ENCODE measurements around the gene SPON2. TPM values are rescaled to one million over a fixed set of nuclear protein-coding genes. Genes with fewer than 3 reads are reported as not detected.

The SPON2 gene
- 9.7 and 10.9 TPM in 2 replicates for total RNA-seq

GRCh38 chr4:1172228-1172851 is at the start of gene SPON2:
TSS of gene SPON2 (minus strand) at chr4:1172583.
- Histone ChIP-seq H3K4me3 (ENCODE audit: low read depth, low read length) (peak within 1 kb of the TSS; percentile 37), H3K36me3 (ENCODE audit: control insufficient read depth, insufficient read depth, low read length) (no peaks in the 10 kb centered on the region), H3K27me3 (ENCODE audit: control insufficient read depth, insufficient read depth, low read length) (peaks cover 58% of the 10 kb centered on the region)
- TF ChIP-seq, protein P1, sequence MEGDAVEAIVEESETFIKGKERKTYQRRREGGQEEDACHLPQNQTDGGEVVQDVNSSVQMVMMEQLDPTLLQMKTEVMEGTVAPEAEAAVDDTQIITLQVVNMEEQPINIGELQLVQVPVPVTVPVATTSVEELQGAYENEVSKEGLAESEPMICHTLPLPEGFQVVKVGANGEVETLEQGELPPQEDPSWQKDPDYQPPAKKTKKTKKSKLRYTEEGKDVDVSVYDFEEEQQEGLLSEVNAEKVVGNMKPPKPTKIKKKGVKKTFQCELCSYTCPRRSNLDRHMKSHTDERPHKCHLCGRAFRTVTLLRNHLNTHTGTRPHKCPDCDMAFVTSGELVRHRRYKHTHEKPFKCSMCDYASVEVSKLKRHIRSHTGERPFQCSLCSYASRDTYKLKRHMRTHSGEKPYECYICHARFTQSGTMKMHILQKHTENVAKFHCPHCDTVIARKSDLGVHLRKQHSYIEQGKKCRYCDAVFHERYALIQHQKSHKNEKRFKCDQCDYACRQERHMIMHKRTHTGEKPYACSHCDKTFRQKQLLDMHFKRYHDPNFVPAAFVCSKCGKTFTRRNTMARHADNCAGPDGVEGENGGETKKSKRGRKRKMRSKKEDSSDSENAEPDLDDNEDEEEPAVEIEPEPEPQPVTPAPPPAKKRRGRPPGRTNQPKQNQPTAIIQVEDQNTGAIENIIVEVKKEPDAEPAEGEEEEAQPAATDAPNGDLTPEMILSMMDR (IDR thresholded peaks at IDR 0.05; ENCODE audit: insufficient read depth, low read length, poor library complexity, severe bottlenecking) = no peak
- no peak for DNase-seq (ENCODE audit: low read depth)

GRCh38 chr4:1221155-1221870 is 48.9 kb upstream of the SPON2 start:
- peaks cover under 1% of the 10 kb centered on the region for H3K36me3 ChIP-seq (ENCODE audit: control insufficient read depth, insufficient read depth, low read length)
- no peak overlapping the region for H3K4me3 ChIP-seq (ENCODE audit: low read depth, low read length)
- DNase-seq (ENCODE audit: low read depth) = no peak
- TF ChIP-seq, protein P1 (IDR thresholded peaks at IDR 0.05; ENCODE audit: insufficient read depth, low read length, poor library complexity, severe bottlenecking) = no peak
- H3K27me3 ChIP-seq (ENCODE audit: control insufficient read depth, insufficient read depth, low read length) = no peaks in the 10 kb centered on the region

DNA sequence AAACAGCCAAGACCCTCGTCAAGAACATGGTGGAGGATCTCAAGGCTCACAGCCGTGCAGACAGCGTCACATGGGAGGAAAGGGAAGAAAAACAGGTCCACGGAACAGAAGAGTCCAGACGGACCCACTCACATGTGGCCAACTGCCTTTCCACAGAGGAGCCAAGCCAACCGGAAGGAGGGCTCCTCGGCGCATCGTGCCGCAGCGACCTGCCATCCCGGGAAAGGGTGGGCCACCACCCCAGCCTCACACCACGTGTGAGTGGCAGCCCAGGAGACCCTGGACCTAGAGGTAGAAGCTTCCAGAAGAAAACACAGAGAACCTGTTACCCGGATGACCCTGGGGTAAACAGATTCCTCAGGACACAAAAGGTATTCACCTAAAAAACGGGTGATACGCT is 48.2 kb upstream of the SPON2 start:
- Histone ChIP-seq H3K4me3 (ENCODE audit: low read depth, low read length) (no peak overlapping the region), H3K27me3 (ENCODE audit: control insufficient read depth, insufficient read depth, low read length) (no peaks in the 10 kb centered on the region), H3K36me3 (ENCODE audit: control insufficient read depth, insufficient read depth, low read length) (peaks cover 2% of the 10 kb centered on the region)
- no peak for DNase-seq (ENCODE audit: low read depth)
- TF ChIP-seq, protein P1 (IDR thresholded peaks at IDR 0.05; ENCODE audit: insufficient read depth, low read length, poor library complexity, severe bottlenecking) = no peak

DNA sequence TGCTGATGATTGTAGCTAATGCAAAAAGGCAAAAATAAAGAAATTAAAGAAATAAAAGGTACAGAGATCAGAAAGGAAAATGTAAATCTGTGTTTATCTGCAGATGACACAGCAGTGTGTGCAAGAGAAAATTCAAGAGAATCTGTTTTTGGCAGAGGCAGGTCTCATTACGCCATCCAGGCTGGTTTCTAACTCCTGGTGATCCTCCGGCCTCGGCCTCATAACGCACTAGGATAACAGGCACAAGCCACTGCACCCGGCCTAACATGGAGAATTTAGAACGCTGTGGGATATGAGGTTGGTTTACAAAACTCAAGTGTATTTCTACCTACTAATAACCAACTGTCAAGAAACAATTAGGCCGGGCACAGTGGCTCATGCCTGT is 47.2 kb upstream of the SPON2 start:
- Histone ChIP-seq H3K36me3 (ENCODE audit: control insufficient read depth, insufficient read depth, low read length) (peaks cover 2% of the 10 kb centered on the region), H3K27me3 (ENCODE audit: control insufficient read depth, insufficient read depth, low read length) (no peaks in the 10 kb centered on the region), H3K4me3 (ENCODE audit: low read depth, low read length) (no peak overlapping the region)
- TF ChIP-seq, protein P1 (IDR thresholded peaks at IDR 0.05; ENCODE audit: insufficient read depth, low read length, poor library complexity, severe bottlenecking) = no peak
- no peak for DNase-seq (ENCODE audit: low read depth)

DNA sequence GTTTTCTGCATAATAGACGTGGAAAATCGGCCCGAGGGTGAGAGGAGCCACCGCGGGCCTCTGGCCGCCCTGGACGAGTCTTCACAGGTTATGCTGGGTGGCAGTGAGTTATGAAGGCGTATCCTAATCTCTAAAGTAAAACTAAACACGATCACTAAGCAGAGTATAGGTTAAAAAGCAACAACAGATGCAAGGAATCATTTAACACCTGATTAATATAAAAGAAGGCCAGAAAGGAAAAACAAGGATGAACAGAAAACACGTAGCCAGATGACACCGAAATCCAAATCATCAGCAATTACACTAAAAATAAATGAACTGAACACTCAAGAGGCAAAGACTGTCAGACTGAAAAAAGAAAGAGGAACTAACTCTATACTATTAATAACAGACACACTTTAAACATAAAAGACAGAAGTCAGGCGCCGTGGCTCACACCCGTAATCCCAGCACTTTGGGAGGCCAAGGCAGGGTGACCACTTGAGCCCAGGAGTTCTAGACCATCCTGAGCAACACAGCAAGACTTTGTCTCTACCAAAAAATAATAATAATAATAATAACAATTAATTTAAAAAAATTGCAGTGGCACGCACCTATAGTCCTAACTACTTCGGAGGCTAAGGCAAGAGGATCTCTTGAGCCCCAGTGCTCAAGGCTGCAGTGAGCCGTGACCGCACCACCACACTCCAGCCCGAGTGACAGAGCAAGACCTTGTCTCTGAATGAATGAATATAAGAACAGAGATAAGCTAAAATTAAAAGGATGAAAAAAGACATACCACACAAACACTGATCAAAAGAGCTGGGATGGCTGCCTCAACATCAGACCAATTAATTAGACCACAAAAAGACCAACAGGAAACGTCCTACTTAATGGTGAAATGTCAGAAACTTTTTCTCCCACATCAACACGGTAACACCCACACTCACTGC is 46.5 kb upstream of the SPON2 start:
- peaks cover 2% of the 10 kb centered on the region for H3K36me3 ChIP-seq (ENCODE audit: control insufficient read depth, insufficient read depth, low read length)
- no peaks in the 10 kb centered on the region for H3K27me3 ChIP-seq (ENCODE audit: control insufficient read depth, insufficient read depth, low read length)
- DNase-seq (ENCODE audit: low read depth) = no peak
- TF ChIP-seq, protein P1 (IDR thresholded peaks at IDR 0.05; ENCODE audit: insufficient read depth, low read length, poor library complexity, severe bottlenecking) = no peak
- H3K4me3 ChIP-seq (ENCODE audit: low read depth, low read length) = no peak overlapping the region

Measured in kidney epithelial cell (primary cell).